Motor neuron (in vitro differentiated cells): ENCODE results near the gene TLR4. TPM values are rescaled to one million over a fixed set of nuclear protein-coding genes. Genes with fewer than 3 reads are reported as not detected.

Source experiments
- ATAC-seq, 8 experiments: fragments of 200-7000 bp; cut with Tn5 transposase; replicated peaks in 6 of 8; 2 replicates each; pipeline ENCODE4 v1.8.0; 2021; ENCODE audit warnings: mild to moderate bottlenecking in 8 of 8, moderate library complexity in 8 of 8
- H3K27ac ChIP-seq, 2 donors: fragments of 250-450 bp; sonication (Bioruptor Pico); 2 replicates each; pipeline ENCODE4 v1.9.0; 2021; ENCODE audit warnings: antibody characterized with exemption in 2 of 2, mild to moderate bottlenecking in 2 of 2, moderate library complexity in 1 of 2
- H3K4me1 ChIP-seq, 2 donors: fragments of 250-450 bp; sonication (Bioruptor Pico); replicated peaks in 1 of 2; 2 replicates each; pipeline ENCODE4 v1.6.1; 2021; ENCODE audit warnings: antibody characterized with exemption in 2 of 2, mild to moderate bottlenecking in 2 of 2, moderate library complexity in 1 of 2
- H3K4me3 ChIP-seq, 5 donors: fragments of 250-450 bp; sonication (Bioruptor Pico); 2 replicates each; pipeline ENCODE4 v1.9.0; 2021; ENCODE audit warnings: antibody characterized with exemption in 5 of 5, mild to moderate bottlenecking in 5 of 5, moderate library complexity in 4 of 5
- WGBS, 10 experiments: fragments of 450-650 bp; shearing (Covaris generic); methylation state at CpG; one replicate each; pipeline ENCODE4 v1.0.0; 2022; 5-methylcytosine and 5-hydroxymethylcytosine counted together
- in situ Hi-C, 9 experiments: fragments of 400-800 bp; cut with MboI; loops; one replicate each; pipeline ENCODE4 v1.15.0; 2021; ENCODE audit warnings: low sequenced_read_pairs in 9 of 9, low pct_unique_long_range_greater_than_20kb in 2 of 9; ENCODE audit not compliant: unreplicated experiment in 9 of 9
- total RNA-seq, 8 experiments: library from RNA; unstranded; fragments of 300-600 nt; gene quantifications; 2 replicates each; pipeline versions ENCODE4 v1.2.3 to v1.2.4, GENCODE V29; 2022

The TLR4 gene
- 10 to 100 TPM in 1 of 8 experiments, 1 to 10 TPM in 2, under 1 TPM in 5; 0.13 to 13.2 (median 0.76) TPM for total RNA-seq

- 23 to 100% (median 71%) methylated on average over 1 to 9 of the region's 13 CpGs; no CpG with 5 or more reads in 1 of the 10 experiments for WGBS, 10 experiments
- Histone ChIP-seq H3K27ac (peak within 1 kb of the TSS in 1 of 2 donors; percentile 13), H3K4me3 (no peak within 1 kb of the TSS), H3K4me1 (peaks cover 12 to 20% of the 10 kb centered on the region in 2 donors)
- peak in 6 of 8 experiments; percentile 36 to 78 (median 40) for ATAC-seq
- in situ Hi-C loops = no loop called here
These were observed at the start of gene TLR4 for GRCh38 chr9:117704024-117704575. TSS of gene TLR4 (plus strand) at chr9:117704403. CDS start at chr9:117704473, 70 bp downstream.

GRCh38 chr9:117656002-117656401 lies 48.2 kb upstream of the TLR4 start:
- in situ Hi-C loops = no loop called here
- H3K4me3 ChIP-seq = no peak overlapping the region
- WGBS, 10 experiments = 7 to 55% (median 31%) methylated on average over 1 to 2 of the region's 2 CpGs
- H3K27ac ChIP-seq = no peak overlapping the region
- H3K4me1 ChIP-seq = no peaks in the 10 kb centered on the region
- ATAC-seq = peak in 1 of 8 experiments; percentile 80

- H3K4me1 ChIP-seq = no peaks in the 10 kb centered on the region
- H3K4me3 ChIP-seq = no peak overlapping the region
- 50 to 100% (median 96%) methylated on average over 1 to 3 of the region's 3 CpGs; no CpG with 5 or more reads in 1 of the 10 experiments for WGBS, 10 experiments
- no peak overlapping the region for H3K27ac ChIP-seq
- in situ Hi-C loops = no loop called here
- no peak for ATAC-seq
These were observed 41.6 kb upstream of the TLR4 start for GRCh38 chr9:117662651-117663050.

GRCh38 chr9:117664419-117664818 lies 39.8 kb upstream of the TLR4 start:
- 0 to 100% (median 78%) methylated on average over 1 of the region's 1 CpG; no CpG with 5 or more reads in 4 of the 10 experiments for WGBS, 10 experiments
- no peak for ATAC-seq
- Histone ChIP-seq H3K27ac (no peak overlapping the region), H3K4me1 (no peaks in the 10 kb centered on the region), H3K4me3 (no peak overlapping the region)
- in situ Hi-C loops = no loop called here

GRCh38 chr9:117665601-117666385 lies 38.4 kb upstream of the TLR4 start:
- no peak overlapping the region for H3K27ac ChIP-seq
- H3K4me1 ChIP-seq = no peaks in the 10 kb centered on the region
- in situ Hi-C loops = no loop called here
- 29 to 100% (median 72%) methylated on average over 1 of the region's 1 CpG; no CpG with 5 or more reads in 2 of the 10 experiments for WGBS, 10 experiments
- no peak overlapping the region for H3K4me3 ChIP-seq
- ATAC-seq = peak in 1 of 8 experiments; percentile 15

- 86 to 100% (median 100%) methylated on average over 1 of the region's 1 CpG; no CpG with 5 or more reads in 2 of the 10 experiments for WGBS, 10 experiments
- in situ Hi-C loops = no loop called here
These were observed 32.7 kb upstream of the TLR4 start for GRCh38 chr9:117671468-117671867.

GRCh38 chr9:117672369-117672768 lies 31.8 kb upstream of the TLR4 start:
- H3K27ac ChIP-seq = no peak overlapping the region
- ATAC-seq = no peak
- WGBS, 10 experiments = 56 to 100% (median 100%) methylated on average over 1 of the region's 1 CpG; no CpG with 5 or more reads in 2 of the 10 experiments
- in situ Hi-C loops = no loop called here
- no peaks in the 10 kb centered on the region for H3K4me1 ChIP-seq
- no peak overlapping the region for H3K4me3 ChIP-seq

More at GRCh38 chr9:117671468-117671867, 32.7 kb upstream of the TLR4 start:
- no peak overlapping the region for H3K27ac ChIP-seq
- ATAC-seq = no peak
- H3K4me3 ChIP-seq = no peak overlapping the region
- no peaks in the 10 kb centered on the region for H3K4me1 ChIP-seq

GRCh38 chr9:117677572-117677971 lies 26.6 kb upstream of the TLR4 start:
- Histone ChIP-seq H3K27ac (no peak overlapping the region), H3K4me1 (no peaks in the 10 kb centered on the region), H3K4me3 (no peak overlapping the region)
- no peak for ATAC-seq
- in situ Hi-C loops = no loop called here

GRCh38 chr9:117678871-117679270 lies 25.3 kb upstream of the TLR4 start:
- Histone ChIP-seq H3K27ac (no peak overlapping the region), H3K4me1 (no peaks in the 10 kb centered on the region), H3K4me3 (no peak overlapping the region)
- 0 to 43% (median 0%) methylated on average over 1 of the region's 1 CpG; no CpG with 5 or more reads in 2 of the 10 experiments for WGBS, 10 experiments
- ATAC-seq = no peak
- in situ Hi-C loops = no loop called here

- Histone ChIP-seq H3K4me3 (no peak overlapping the region), H3K4me1 (no peaks in the 10 kb centered on the region), H3K27ac (no peak overlapping the region)
- ATAC-seq = no peak
- 33 to 100% (median 92%) methylated on average over 1 to 2 of the region's 2 CpGs for WGBS, 10 experiments
- in situ Hi-C loops = no loop called here
These were observed 24.8 kb upstream of the TLR4 start for GRCh38 chr9:117679416-117679815.

GRCh38 chr9:117681888-117682287 lies 22.3 kb upstream of the TLR4 start:
- no peak for ATAC-seq
- Histone ChIP-seq H3K4me3 (no peak overlapping the region), H3K27ac (no peak overlapping the region), H3K4me1 (no peaks in the 10 kb centered on the region)
- WGBS, 10 experiments = 65 to 100% (median 88%) methylated on average over 1 to 2 of the region's 2 CpGs
- in situ Hi-C loops = no loop called here

- Histone ChIP-seq H3K27ac (no peak overlapping the region), H3K4me3 (no peak overlapping the region), H3K4me1 (no peaks in the 10 kb centered on the region)
- in situ Hi-C loops = no loop called here
- ATAC-seq = no peak
- WGBS, 10 experiments = 6 to 100% (median 46%) methylated on average over 1 to 3 of the region's 3 CpGs; no CpG with 5 or more reads in 1 of the 10 experiments
These were observed 21.1 kb upstream of the TLR4 start for GRCh38 chr9:117682955-117683710.

GRCh38 chr9:117687532-117687931 lies 16.7 kb upstream of the TLR4 start:
- no peak for ATAC-seq
- Histone ChIP-seq H3K27ac (no peak overlapping the region), H3K4me1 (no peaks in the 10 kb centered on the region), H3K4me3 (no peak overlapping the region)
- in situ Hi-C loops = no loop called here
- 10 to 100% (median 71%) methylated on average over 1 to 2 of the region's 2 CpGs for WGBS, 10 experiments
